ENCODE measurements around the gene EYA4.

DNA sequence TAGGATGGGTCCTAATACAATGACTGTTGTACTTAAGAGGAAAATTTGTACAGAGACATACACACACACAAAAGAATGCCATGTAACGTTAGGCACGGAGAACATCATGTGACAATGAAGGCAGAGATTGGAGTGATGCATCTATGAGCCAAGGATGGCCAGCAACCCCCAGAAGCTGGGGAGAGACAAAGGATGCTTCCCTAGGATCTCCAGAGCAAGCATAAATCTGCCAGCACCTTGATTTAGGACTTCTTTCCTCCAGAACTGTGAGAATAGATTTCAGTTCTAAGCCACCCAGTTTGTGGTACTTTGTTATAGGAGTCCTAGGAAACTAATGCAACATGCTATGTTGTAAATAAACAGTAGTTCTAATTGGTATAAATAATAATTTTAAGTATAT lies 25.0 kb downstream of the EYA4 start:
- TF ChIP-seq EZH2 (IDR thresholded peaks at IDR 0.05; ENCODE audit: borderline replicate concordance, low read depth, low read length, severe bottlenecking) (no peak), POLR2A (IDR thresholded peaks at IDR 0.05; ENCODE audit: low read depth, low read length) (no peak), FOS (IDR thresholded peaks at IDR 0.05; ENCODE audit: borderline replicate concordance, insufficient read depth, low read length) (no peak)
